HG03095 (cell line): Measurements from ENCODE around the gene SOX6.
"Not testable (repeated sequence)": the region's sequence is repeated elsewhere in the genome, so short reads cannot be mapped to it uniquely, and the experiment has no call there.

Experiments
- ATAC-seq: cut with Tn5 transposase; IDR thresholded peaks from one replicate; pipeline ENCODE4 v1.9.1; 2021; ENCODE audit warnings: moderate library complexity; ENCODE audit not compliant: unreplicated experiment

The SOX6 gene

DNA sequence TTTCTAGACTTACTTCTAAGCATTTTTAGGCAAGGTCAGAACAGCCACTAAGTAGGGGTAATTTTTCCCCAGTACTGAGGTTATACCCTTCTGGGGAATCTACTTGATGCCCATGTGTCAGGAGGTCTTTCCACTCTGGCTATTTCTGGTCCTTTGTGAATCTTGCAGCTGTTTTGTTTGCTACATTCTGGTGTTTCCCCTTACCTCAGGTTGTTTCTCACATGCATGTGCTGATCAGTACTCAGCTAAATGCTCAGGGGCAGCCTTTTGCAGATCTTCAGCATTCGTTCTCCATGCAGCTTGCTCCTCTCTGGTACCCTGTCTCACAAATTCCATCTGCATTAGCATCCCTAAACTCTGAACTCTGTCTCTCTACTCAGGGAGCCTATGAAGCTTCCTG is 303.6 kb downstream of the SOX6 start:
- no peak for ATAC-seq

DNA sequence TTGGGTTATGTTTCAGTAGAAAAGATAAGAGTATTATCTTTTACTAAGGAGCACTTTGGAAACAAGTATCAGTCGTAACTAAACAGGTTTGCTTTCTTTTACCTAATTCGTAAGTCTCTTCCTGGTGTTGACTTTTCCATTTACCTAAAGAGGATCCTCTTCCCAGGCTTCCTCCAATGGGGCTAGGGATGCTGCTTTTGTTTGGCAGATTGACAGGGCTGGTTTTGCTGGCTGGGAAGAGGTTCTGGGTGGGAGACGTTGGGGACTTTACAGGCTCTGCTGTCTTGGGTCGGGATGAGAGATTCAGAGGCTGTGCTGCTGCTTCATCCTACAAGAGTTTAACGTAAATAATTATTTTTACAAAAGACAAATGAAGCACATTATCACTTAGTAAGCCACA is 306.7 kb downstream of the SOX6 start:
- ATAC-seq = no peak

DNA sequence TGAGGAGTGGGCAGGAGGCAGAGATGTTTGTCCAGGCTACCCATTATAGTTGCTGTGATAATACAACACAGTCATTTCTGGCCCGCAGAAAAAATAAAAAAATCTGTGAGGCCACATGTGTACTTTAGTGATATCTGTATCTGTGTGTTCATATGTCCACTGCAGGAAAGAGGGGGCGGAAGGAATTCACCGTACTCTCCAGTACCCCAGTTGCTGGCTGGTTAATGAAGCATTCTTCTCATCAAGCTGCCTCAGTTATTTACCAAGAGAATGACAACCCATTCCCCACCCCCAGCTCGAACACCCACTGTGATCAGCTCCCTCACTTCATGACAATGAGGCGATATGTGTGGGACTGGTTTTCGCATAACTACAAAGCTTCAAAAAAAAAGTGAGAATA is 309.3 kb downstream of the SOX6 start:
- no peak for ATAC-seq

DNA sequence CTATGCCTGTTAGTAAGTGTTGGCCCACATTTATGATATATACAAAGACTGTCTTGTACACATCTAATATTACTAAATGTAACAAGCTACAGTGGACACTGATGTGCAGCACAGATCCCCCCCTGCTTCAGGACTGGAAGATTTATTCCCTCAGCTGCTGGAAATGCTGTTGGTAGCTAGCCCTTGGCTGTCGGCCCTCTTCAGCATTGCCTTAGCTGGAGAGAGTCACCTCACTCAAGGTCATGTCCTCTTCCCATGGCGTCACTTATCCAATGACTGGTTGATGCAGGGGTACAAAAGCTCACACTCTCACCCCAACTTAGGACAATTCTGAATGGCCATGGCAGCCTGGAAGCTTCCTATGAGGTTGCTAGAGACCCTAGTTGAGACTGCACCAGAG is 312.7 kb downstream of the SOX6 start:
- no peak for ATAC-seq

DNA sequence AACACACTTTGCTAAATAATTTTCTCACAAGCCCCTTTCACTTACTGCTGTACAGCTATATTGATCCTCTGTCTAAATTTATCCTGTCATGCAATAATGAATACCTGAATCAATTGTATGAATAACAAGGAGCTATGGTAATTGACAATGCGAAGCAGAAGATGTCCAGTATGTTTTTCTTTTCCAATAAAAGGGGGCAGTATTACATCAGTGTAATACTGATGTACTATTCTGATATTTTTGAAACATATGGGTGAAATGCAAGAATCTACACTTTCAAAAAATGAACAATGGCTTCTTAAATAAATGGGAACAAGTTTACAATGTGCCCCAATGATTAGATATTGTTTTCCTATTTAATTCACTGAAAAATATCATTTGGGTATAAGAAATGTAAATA is 315.1 kb downstream of the SOX6 start:
- ATAC-seq = no peak

DNA sequence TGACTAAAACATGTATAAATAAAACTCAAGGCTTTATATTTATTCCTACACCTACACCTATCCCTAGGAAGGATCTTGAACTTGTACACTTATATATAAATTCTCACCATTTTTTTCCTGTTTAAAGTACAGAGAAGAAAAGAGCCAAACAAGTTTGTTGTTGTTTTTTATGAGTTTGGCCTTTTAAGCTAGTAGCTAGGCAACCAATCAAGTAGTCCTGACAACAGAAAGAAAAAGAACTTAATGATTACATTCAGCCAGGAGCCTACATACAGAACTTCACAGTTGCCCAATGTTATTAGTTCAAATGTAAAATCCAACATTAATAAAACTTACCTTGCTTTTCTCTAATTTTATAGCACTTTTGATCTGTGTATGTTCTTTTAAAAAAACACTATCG is 316.2 kb downstream of the SOX6 start:
- no peak for ATAC-seq

DNA sequence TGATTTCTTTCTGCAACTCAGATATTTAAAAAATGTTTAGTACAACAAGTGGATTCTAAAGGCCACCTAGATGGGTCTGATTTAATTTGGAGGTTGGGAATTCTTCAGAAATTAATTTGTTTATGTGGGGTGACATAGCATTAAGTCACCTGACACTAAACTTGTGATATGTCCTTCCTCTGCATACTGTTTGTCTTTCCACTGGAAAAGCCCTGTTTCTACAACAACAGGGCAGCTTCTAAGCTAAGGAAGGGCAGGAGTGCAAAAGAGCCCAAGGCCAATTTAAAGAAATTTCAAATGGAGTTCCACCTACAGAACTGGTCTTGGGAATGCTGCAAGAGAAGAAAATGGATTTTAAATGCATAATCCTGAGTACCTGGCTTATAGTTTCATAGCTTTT is 319.2 kb downstream of the SOX6 start:
- no peak for ATAC-seq

DNA sequence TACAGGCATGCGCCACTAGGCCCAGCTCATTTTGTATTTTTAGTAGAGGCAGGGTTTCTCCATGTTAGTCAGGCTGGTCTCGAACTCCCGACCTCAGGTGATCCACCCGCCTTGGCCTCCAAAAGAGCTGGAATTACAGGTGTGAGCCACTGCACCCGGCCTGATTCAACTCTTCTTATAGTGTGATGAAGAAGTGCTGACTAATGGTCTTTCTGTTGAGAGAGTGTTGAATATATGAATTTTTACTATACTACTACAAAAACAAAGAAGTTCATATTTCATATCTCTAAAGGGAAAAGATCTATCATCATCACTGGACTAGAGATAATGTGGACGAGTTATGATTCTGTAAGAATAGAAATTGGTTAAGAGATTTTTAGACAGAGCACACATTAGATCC is 320.1 kb downstream of the SOX6 start:
- no peak for ATAC-seq

DNA sequence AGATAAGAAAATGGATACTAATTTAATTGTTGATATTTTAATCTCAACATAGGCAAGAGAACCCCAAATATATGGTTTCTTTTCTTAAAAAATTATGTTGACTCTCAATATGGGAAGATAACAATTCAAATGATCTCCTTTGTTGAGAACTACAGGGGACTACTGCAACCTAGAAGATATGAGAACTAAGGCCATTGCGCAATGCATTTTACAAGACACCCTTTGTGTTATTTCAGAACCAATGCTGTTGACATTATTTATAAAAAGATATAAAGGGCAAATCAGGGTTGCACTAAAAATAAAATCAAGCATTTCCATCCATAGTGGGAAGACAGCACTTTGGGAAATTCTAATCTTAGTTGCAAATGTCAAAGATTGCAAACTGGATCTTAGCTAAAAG is 322.3 kb downstream of the SOX6 start:
- no peak for ATAC-seq

DNA sequence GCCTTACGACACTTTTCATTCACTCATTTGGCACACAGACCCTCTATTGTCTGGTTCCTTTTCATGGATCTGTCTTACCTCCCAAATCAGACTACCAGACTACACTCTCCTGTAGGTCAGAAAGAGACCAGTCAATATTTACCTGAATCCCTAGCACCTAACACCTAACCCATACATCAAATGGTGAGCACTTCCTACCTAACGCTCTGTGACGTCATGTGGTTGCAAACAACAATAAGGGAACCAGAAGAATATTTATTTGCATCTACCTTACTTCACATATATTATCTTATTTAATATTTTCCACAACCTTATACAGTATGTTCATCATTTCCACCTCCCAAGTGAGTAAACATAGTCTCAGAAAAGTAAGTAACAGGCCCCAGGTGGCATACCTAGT is 323.4 kb downstream of the SOX6 start:
- ATAC-seq = no peak

DNA sequence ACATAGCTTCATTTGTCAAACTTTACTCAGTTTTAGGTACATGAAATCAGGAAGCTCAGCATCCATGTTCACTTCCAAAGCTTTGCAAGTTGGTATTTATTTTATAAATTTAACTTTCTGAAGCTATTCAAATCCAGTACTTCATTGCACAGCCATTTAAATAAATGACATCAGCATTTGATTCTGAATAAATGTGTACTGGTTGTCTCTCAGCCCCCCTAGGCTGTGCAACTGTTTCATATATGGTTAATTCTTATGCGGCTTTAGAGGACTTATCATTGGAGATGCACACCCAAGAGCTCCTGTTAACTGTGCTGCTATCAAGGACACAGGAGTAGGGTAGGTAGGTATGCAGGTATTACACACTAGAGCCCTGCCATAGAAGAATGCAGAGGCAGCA is 325.1 kb downstream of the SOX6 start:
- no peak for ATAC-seq

DNA sequence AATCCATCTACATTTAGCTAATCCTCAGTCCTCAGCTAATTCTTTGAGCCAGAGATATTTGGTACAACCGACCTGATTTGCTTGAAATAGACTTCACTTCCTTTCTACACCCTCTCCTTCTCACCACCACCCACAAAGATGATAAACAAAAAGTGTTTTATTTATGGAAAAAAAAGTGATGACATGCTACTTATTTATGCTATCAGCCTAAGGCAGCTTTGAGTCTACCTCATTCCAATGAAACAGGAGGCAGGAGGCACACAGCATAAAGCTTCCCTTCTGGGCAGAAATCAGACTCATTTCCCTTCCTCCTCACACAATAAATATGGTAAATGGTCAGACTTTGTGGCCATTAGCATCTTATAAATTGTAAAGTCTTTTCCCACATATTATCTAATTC is 325.7 kb downstream of the SOX6 start:
- ATAC-seq = no peak

DNA sequence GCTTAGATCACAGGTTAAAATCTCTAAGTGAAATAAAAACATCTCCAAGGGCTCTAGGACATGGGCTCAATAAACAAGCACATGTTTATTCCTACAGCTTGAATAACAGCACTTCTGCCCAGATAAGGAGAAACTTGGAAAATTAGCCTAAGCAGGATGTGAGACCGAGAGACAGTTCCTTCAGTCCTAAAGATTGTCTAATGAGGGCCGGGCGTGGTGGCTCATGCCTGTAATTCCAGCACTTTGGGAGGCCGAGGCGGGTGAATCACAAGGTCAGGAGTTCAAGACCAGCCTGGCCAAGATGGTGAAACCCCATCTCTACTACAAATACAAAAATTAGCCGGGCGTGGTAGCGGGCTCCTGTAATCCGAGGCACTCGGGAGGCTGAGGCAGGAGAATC is 327.2 kb downstream of the SOX6 start:
- ATAC-seq = not testable (repeated sequence)

DNA sequence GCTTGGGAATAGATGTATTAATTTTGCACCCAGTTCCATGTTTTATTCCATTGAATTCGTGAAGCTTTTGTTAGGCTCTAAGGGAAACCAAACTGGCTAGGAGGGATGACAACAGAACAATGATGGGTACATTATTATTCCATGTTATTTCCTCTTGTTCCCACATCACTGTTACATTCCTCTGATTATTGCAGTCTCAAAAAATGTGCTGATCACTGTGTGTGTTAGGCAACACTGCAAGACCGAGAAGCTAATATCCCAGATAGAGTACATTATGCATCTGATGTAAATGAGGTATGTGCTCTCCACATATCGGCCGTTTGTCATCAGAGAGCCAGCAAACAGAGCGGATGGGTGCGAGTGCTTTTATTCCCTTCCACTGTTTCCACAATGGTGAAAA is 327.9 kb downstream of the SOX6 start:
- ATAC-seq = no peak

DNA sequence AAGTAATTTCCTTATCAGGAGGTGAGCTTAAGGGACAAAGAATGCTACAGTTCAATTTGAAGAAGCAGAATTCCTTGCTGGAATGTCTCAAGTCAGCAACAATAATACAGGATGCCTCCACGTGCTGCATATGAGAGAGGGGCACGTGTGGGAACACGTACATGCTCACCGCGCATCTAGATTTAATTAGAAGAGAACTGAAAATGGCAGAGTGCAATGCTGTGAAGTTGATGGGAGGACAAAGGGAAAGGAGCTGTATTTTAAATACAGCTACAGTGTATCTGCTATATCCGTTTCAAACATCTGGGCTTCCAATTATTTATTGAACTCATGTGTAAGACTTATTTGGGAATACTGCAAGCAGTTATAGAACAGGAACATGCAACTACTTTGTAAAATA is 328.7 kb downstream of the SOX6 start:
- no peak for ATAC-seq

DNA sequence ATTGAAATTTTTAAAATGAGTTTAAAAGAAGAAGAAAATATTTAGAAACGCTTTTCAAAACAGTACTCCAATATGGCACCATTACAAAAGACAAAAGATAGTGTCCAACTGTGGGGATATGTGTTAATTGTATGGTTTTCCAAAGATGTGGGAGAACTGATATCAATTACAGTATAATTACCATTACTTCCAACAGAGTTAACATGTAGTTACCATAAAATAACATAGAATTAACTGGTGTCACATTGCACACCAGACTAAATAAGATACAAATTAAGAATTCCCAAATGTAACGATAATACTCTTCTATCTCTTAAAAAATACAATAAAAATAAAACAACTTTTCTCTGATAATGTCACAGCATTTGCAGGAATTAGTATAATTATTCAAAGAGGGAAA is 329.5 kb downstream of the SOX6 start:
- no peak for ATAC-seq

DNA sequence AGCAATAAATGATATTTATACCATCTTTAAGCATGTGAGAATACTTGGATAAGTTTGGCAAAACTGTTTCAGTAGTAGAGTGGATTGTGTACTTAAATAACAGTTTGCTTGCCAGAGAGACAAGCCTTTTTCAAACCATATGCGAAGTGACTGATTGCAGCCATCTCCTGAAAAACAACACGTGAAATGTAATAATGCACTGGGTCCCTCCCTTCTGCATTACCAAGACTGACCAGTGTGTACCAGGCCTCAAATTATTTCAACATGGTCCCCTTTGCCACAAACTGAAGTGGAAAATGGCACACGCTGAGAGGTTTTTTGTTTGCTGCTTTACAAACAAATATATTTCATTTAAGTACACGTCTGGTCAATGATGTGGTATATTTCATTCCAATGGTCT is 337.4 kb downstream of the SOX6 start:
- ATAC-seq = no peak

DNA sequence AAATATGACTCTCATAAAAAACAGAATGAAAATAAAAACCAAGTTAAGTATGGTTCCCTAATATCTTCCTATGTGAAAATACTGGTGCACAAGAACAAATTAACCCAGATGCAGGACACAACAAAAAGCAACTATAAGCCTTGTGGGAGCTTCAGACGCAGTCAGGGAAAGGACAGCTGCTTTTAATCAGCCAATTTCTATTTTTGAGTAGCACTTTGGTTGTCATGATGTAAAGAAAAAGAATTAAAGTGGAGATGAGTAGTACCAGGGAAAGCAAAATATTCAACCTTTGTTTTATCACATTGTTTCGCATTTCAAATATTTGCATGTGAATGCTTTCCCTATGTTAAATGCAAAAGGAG is 339.9 kb downstream of the SOX6 start:
- no peak for ATAC-seq

DNA sequence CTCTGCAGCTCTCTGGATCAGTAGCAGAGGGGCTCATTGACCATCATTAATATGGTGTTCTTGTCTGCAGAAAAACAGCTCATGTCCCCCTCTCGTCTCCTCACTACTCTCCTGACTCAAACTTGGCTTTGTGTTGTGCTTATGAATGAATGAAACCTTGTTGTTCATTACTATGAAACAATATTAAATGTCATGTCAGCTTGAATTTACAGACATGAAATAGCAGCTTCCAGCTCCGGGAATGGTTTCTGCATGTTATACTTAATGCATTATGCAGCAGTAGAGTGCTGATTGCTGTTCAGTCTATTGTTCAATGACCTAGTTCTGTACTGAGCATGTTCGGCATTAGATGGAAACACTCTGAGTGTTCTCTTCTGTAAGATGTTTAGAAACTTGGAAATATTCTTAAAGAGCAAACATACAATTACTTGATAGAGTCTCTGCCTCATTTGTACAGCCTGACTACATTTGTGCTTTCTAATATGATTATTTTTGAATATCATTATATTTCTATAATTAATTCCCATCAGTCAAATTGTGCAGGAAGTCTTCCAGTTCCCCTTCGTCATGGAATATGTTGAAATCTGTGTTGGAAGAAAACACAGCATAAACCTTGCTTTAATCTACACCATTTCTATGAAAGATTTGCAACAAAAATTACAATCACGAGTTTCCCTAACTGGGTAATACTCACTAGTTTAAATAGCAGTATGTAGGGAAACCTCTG is 340.4 kb downstream of the SOX6 start:
- ATAC-seq = no peak

DNA sequence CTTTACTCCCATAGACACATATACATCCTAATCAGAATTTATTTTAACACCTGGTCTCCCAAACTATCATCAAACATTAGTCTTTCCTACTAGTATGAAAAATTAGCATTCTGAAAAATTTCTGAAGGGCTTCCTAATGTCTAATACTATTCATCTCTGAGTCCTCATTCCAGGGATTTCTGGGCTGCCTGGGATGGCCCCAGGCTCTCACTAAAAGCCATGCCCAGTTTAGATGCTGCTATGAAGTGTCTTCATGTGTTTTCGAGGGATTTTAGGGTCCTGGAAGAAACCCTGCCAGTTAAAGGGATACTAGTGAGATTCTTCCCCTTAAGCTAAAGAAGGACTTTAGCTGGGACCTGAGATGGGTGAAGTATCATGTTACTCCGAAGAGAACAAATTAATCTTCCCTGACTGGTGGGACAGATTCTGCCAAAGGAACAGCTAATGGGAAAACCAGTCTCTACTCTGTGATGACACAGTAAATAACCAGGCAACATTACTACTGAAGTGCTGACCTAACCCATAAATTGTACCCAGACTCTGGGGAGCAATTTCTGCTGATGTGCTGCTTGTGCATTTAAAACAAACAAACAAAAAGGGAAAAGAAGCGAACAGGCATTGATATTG is 342.6 kb downstream of the SOX6 start:
- ATAC-seq = no peak

DNA sequence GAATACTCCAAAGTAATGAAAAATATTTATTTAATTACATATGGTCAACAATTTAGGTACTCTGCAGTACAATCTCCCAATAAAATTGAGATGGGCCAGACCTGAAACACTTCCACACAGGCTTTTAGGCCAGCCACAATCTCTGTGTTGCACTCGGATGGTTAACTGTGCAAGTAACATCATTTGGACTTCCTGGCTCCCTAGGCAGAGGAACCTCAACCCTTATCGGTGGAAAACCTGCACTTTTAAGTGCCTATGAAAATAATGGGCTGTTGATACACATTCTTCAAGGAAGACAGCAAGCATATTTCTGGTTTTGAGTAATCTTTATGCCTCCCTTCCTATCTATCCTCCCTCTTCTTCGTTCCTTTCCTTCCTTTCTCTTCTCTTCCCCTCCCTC is 343.1 kb downstream of the SOX6 start:
- no peak for ATAC-seq

DNA sequence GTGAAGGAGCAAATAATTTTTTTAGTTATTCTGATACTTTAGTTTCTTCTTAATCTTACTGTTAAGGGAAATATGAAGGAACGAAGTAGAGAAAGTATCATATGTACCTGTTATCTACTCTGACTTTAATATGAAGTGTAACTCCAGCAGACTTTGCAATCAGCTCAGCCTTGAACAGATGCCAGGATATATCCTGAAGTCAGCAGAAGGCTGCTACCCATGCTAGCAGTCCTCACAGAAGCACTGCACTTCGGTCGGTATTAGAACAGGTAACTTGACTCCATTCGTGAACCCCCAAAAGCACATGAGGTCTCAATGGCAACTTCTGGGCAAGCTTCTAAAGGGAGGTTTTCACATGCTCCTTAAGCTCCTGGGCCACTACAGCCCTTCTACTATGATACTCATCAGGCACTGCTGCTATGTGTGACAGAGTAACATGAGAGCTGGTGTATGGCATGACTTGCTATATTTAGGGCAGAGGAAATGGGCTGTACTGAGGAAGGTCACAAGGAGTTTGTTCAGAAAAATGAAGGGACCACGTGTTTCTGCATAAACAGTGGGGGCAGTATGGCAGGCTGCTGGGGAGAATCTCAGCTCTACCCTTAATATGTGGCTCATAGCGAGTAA is 344.1 kb downstream of the SOX6 start:
- no peak for ATAC-seq

DNA sequence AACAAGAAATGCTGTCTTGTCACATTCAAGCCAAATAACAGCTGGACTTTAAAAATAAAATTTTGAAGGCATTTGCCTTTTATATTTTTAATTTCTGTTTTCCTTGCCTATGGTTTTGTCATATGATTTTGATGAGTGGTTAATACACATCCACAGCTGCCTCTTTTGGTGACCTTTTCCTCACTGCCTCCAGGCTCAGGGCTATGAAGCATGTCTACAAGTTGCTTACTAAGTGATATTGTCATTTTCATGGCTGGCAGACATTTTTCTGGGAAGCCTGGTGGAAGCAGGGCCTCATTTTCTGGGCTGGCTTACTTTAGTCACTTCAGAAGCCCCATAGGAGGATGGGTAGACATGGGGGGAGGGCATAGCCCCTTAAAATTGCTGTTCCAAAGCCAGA is 344.9 kb downstream of the SOX6 start:
- ATAC-seq = no peak
